ENCODE results near the gene GPC5. TPM values are rescaled to one million over a fixed set of nuclear protein-coding genes. Genes with fewer than 3 reads are reported as not detected.

Gene GPC5
- total RNA-seq, 1 experiment from 2014 or later = not detected

- Mint-ChIP-seq H3K9me3 (ENCODE audit: low read depth, unreplicated experiment) (peaks cover 4% of the 10 kb centered on the region), H3K27me3 (ENCODE audit: unreplicated experiment) (no peaks in the 10 kb centered on the region), H3K4me1 (ENCODE audit: low read depth, unreplicated experiment) (no peaks in the 10 kb centered on the region), H3K36me3 (ENCODE audit: insufficient read depth, unreplicated experiment) (no peaks in the 10 kb centered on the region), H3K4me3 (ENCODE audit: low read depth, unreplicated experiment) (no peak overlapping the region), H3K27ac (ENCODE audit: unreplicated experiment) (no peak overlapping the region)
- intact Hi-C loops (cut with micrococcal nuclease; ENCODE audit: unreplicated experiment) = no loop called here
- no TSS peak for BruUV-seq (replicated peaks)
- no peak for TF ChIP-seq CTCF (IDR thresholded peaks at IDR 0.05; ENCODE audit: unreplicated experiment)
- CTCF ChIA-PET = no interaction called here
- no peak for DNase-seq
Measured at GRCh38 chr13:92126399-92126798, 728.0 kb downstream of the GPC5 start.

- BruUV-seq (replicated peaks) = no TSS peak
- Mint-ChIP-seq H3K27me3 (ENCODE audit: unreplicated experiment) (no peaks in the 10 kb centered on the region), H3K9me3 (ENCODE audit: low read depth, unreplicated experiment) (peaks cover 6% of the 10 kb centered on the region), H3K36me3 (ENCODE audit: insufficient read depth, unreplicated experiment) (no peaks in the 10 kb centered on the region), H3K27ac (ENCODE audit: unreplicated experiment) (no peak overlapping the region), H3K4me1 (ENCODE audit: low read depth, unreplicated experiment) (no peaks in the 10 kb centered on the region), H3K4me3 (ENCODE audit: low read depth, unreplicated experiment) (no peak overlapping the region)
- DNase-seq = no peak
- CTCF ChIA-PET = no interaction called here
- no peak for TF ChIP-seq CTCF (IDR thresholded peaks at IDR 0.05; ENCODE audit: unreplicated experiment)
- intact Hi-C loops (cut with micrococcal nuclease; ENCODE audit: unreplicated experiment) = no loop called here
Measured at GRCh38 chr13:92135509-92135908, 737.1 kb downstream of the GPC5 start.

GRCh38 chr13:92136449-92137155, 738.2 kb downstream of the GPC5 start:
- CTCF ChIA-PET = no interaction called here
- intact Hi-C loops (cut with micrococcal nuclease; ENCODE audit: unreplicated experiment) = no loop called here
- H3K36me3 Mint-ChIP-seq (ENCODE audit: insufficient read depth, unreplicated experiment) = no peaks in the 10 kb centered on the region
- H3K27me3 Mint-ChIP-seq (ENCODE audit: unreplicated experiment) = no peaks in the 10 kb centered on the region
- no peak for TF ChIP-seq CTCF (IDR thresholded peaks at IDR 0.05; ENCODE audit: unreplicated experiment)
- no peak overlapping the region for H3K4me3 Mint-ChIP-seq (ENCODE audit: low read depth, unreplicated experiment)
- H3K4me1 Mint-ChIP-seq (ENCODE audit: low read depth, unreplicated experiment) = no peaks in the 10 kb centered on the region
- no TSS peak for BruUV-seq (replicated peaks)
- no peak overlapping the region for H3K27ac Mint-ChIP-seq (ENCODE audit: unreplicated experiment)
- DNase-seq = no peak
- peaks cover 9% of the 10 kb centered on the region for H3K9me3 Mint-ChIP-seq (ENCODE audit: low read depth, unreplicated experiment)

GRCh38 chr13:92137520-92137919, 739.1 kb downstream of the GPC5 start:
- TF ChIP-seq CTCF (IDR thresholded peaks at IDR 0.05; ENCODE audit: unreplicated experiment) = no peak
- Mint-ChIP-seq H3K4me1 (ENCODE audit: low read depth, unreplicated experiment) (no peaks in the 10 kb centered on the region), H3K36me3 (ENCODE audit: insufficient read depth, unreplicated experiment) (no peaks in the 10 kb centered on the region), H3K9me3 (ENCODE audit: low read depth, unreplicated experiment) (peaks cover 9% of the 10 kb centered on the region), H3K4me3 (ENCODE audit: low read depth, unreplicated experiment) (no peak overlapping the region), H3K27me3 (ENCODE audit: unreplicated experiment) (no peaks in the 10 kb centered on the region), H3K27ac (ENCODE audit: unreplicated experiment) (no peak overlapping the region)
- DNase-seq = no peak
- intact Hi-C loops (cut with micrococcal nuclease; ENCODE audit: unreplicated experiment) = no loop called here
- CTCF ChIA-PET = no interaction called here
- BruUV-seq (replicated peaks) = no TSS peak
